HepG2 (cell line): Measurements from ENCODE around the gene CTSW. TPM values are rescaled to one million over a fixed set of nuclear protein-coding genes. Genes with fewer than 3 reads are reported as not detected.

Source experiments
- E2F5 ChIP-seq: sonication (generic); formaldehyde crosslinking; conservative IDR thresholded peaks from 2 replicates; pipeline ENCODE4 v1.4.0; 2020; ENCODE audit warnings: missing genetic modification reagents
- KLF13 ChIP-seq: sonication (generic); formaldehyde crosslinking; IDR thresholded peaks from 2 replicates; pipeline ENCODE4 v1.4.0; 2020; ENCODE audit warnings: mild to moderate bottlenecking, missing genetic modification reagents
- MBNL3 ChIP-seq: fragments of 250-450 bp; sonication (Bioruptor Pico); conservative IDR thresholded peaks from 2 replicates; pipeline ENCODE4 v1.8.0; 2022; ENCODE audit warnings: mild to moderate bottlenecking, inconsistent platforms
- MED8 ChIP-seq: sonication (generic); formaldehyde crosslinking; IDR thresholded peaks from 2 replicates; pipeline ENCODE4 v1.8.1; 2023; ENCODE audit warnings: mild to moderate bottlenecking, missing genetic modification reagents; ENCODE audit not compliant: insufficient replicate concordance
- MXD4 ChIP-seq: IDR thresholded peaks from 2 replicates; pipeline ENCODE4 v1.6.1; 2016; ENCODE audit warnings: mild to moderate bottlenecking, missing biosample characterization, missing genetic modification reagents
- NFKBIZ ChIP-seq: IDR thresholded peaks from 2 replicates; pipeline ENCODE4 v1.6.1; 2018; ENCODE audit warnings: missing genetic modification reagents, missing compliant biosample characterization
- SIX4 ChIP-seq: sonication (generic); formaldehyde crosslinking; IDR thresholded peaks from 2 replicates; pipeline ENCODE4 v1.4.0; 2020; ENCODE audit warnings: missing genetic modification reagents
- SNRNP70 ChIP-seq: fragments of 200-400 bp; formaldehyde crosslinking; IDR thresholded peaks from 2 replicates; pipeline ENCODE4 v1.6.1; 2017; ENCODE audit warnings: mild to moderate bottlenecking, low read depth, low read length, moderate library complexity
- TBL1XR1 ChIP-seq: fragments of 150-350 bp; IDR thresholded peaks from 2 replicates; pipeline ENCODE4 v1.6.1; 2014; ENCODE audit warnings: borderline replicate concordance, low read length; ENCODE audit not compliant: partially characterized antibody
- U2AF1 ChIP-seq: fragments of 200-400 bp; formaldehyde crosslinking; optimal IDR thresholded peaks from 2 replicates; pipeline ENCODE3; 2017; ENCODE audit warnings: mild to moderate bottlenecking, low read depth, low read length
- XRCC5 ChIP-seq: fragments of 200-400 bp; formaldehyde crosslinking; optimal IDR thresholded peaks from 2 replicates; pipeline ENCODE3; 2017; ENCODE audit warnings: mild to moderate bottlenecking, low read length
- ZBTB33 ChIP-seq: sonication (generic); formaldehyde crosslinking; IDR thresholded peaks from 2 replicates; pipeline ENCODE4 v1.4.0; 2020; ENCODE audit warnings: missing genetic modification reagents
- ZBTB40 ChIP-seq, 2 experiments: fragments of 450-650 bp in 1 of 2; sonication (generic) in 1 of 2; formaldehyde crosslinking in 1 of 2; IDR thresholded peaks; 2 replicates each; pipeline versions ENCODE4 v1.6.1 to v1.8.0; 2016 to 2022; ENCODE audit warnings: antibody characterized with exemption in 1 of 2, mild to moderate bottlenecking in 1 of 2, missing genetic modification reagents in 1 of 2
- ZFP82 ChIP-seq: sonication (generic); formaldehyde crosslinking; IDR thresholded peaks from 2 replicates; pipeline ENCODE4 v1.5.1; 2020; ENCODE audit warnings: mild to moderate bottlenecking, missing genetic modification reagents, borderline replicate concordance
- ZFP90 ChIP-seq: sonication (generic); formaldehyde crosslinking; IDR thresholded peaks from 2 replicates; pipeline ENCODE4 v1.8.0; 2022; ENCODE audit warnings: missing genetic modification reagents, mild to moderate bottlenecking, inconsistent platforms, borderline replicate concordance
- ZNF317 ChIP-seq: sonication (generic); formaldehyde crosslinking; IDR thresholded peaks from 2 replicates; pipeline ENCODE4 v1.5.0; 2020; ENCODE audit warnings: mild to moderate bottlenecking, missing genetic modification reagents
- ZNF597 ChIP-seq: sonication (generic); formaldehyde crosslinking; IDR thresholded peaks from 2 replicates; pipeline ENCODE4 v1.5.0; 2020; ENCODE audit warnings: missing genetic modification reagents
- polyA plus RNA-seq, 8 experiments: library from polyadenylated mRNA; depleted of rRNA in 3 of 8; stranded (reverse) in 7 of 8; unstranded in 1 of 8; fragments of >200 nt; fragmentation: Illumina TruSeq in 4 of 8; extraction: Trizol in 4 of 8; gene quantifications; 2 replicates each; pipeline versions ENCODE4 v1.2.1 to v1.2.3, GENCODE V29; 2011 to 2016; ENCODE audit warnings: low read depth in 4 of 8, missing spikeins in 1 of 8, mixed read lengths in 1 of 8; ENCODE audit not compliant: insufficient read depth in 1 of 8
- total RNA-seq, 5 experiments: library from RNA; depleted of rRNA; stranded (reverse); fragments of >200 nt; fragmentation: Illumina TruSeq; extraction: Trizol; gene quantifications; 2 replicates each; pipeline ENCODE4 v1.2.3, GENCODE V29; 2016; ENCODE audit warnings: low read depth in 1 of 5

Gene CTSW
- total and polyA plus RNA-seq, 2 of the 13 experiments (the other 11 are each of a cell fraction or from before 2014, with no cell fraction given), result 0.09 TPM; not detected in 1

- TF ChIP-seq ZFP82 (CRISPR knock-in tag), result no peak
- TF ChIP-seq ZBTB33 (CRISPR knock-in tag), result peak; percentile 75
- TF ChIP-seq SNRNP70, result no peak
- TF ChIP-seq ZFP90, result 0 out of 2 replicates have a peak, but pooled peaks have one; percentile 27
- TF ChIP-seq XRCC5, result peak; percentile 100
- no peak for TF ChIP-seq MBNL3
- peak; percentile 57 for TF ChIP-seq TBL1XR1
- TF ChIP-seq ZBTB40 (IDR thresholded peaks at IDR 0.05), result no peak
- no peak for TF ChIP-seq ZBTB40 (CRISPR knock-in tag; IDR thresholded peaks at IDR 0.05)
- TF ChIP-seq U2AF1, result peak; percentile 83
- TF ChIP-seq ZNF597 (CRISPR knock-in tag), result no peak
- peak; percentile 75 for TF ChIP-seq E2F5 (CRISPR knock-in tag)
- TF ChIP-seq KLF13 (CRISPR knock-in tag), result no peak
- TF ChIP-seq SIX4, result peak; percentile 68; the same call in 1 of the 2 replicates
- TF ChIP-seq MED8, result peak; percentile 44
- TF ChIP-seq MXD4, result no peak
- TF ChIP-seq NFKBIZ, result no peak
- TF ChIP-seq ZNF317 (CRISPR knock-in tag), result no peak
These were observed 39.5 kb downstream of the CTSW start, which contains the start of gene DRAP1 (continued) for GRCh38 chr11:65919141-65919572.
